Amniotic stem cell (primary cell): ENCODE data around the gene MRPS27.

Experiments
- DNase-seq: peaks from one replicate; lab custom pipeline; 2025; lab: John Stamatoyannopoulos, UW

MRPS27 gene

DNA sequence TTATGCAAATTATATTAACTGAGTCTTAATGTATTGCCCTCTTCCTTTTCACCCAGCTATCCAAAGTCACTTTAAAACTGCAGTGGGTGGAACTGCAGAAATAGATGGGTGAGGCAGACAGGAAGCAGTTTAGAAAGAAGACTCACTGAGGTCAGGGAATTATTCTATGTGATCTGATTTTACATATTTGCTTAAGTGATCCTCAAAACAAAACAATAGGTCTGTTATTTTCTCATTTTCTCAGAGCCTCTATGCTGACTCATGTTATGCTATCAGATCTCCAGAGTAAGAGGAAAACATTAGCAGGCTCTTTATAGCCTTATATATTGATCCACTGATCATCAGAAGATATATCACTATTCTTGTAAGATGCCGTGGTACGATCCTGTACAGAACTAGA, 63.5 kb downstream of the MRPS27 start:
- DNase-seq: no peak

DNA sequence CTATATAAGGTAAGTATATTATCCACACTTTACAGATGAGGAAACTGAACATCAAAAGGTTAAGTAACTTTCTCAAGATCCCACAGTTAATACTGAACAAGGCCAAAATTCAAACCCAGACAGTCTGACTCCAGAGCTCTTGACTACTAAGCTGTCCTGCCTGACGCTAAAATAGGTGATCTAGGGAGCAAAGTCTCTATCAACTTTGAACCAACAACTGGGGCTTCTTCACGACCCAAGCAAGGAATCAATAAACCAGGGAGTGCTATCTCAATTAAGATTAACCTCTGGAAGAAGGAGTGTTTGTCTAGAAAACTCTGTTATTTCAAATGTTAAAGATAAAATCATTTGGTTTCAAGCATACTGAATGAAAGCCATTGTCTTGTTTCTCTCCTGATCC, 64.4 kb downstream of the MRPS27 start:
- no peak for DNase-seq

DNA sequence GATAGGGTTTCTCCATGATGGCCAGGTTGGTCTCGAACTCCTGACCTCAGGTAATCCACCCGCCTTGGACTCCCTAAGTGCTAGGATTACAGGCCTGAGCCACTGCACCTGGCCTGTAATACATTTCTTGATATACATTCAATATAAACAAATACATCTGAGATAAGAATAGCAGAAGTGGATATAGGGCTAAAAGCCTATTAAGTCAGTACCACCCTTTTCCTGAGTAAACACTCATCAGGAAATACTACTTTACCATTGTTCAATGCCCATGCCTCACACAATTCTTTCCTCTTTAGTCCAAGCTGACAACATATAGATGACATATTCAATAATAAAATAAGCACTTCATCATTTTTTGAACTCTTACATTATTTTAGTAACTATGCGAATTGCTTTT, 64.8 kb downstream of the MRPS27 start:
- no peak for DNase-seq

DNA sequence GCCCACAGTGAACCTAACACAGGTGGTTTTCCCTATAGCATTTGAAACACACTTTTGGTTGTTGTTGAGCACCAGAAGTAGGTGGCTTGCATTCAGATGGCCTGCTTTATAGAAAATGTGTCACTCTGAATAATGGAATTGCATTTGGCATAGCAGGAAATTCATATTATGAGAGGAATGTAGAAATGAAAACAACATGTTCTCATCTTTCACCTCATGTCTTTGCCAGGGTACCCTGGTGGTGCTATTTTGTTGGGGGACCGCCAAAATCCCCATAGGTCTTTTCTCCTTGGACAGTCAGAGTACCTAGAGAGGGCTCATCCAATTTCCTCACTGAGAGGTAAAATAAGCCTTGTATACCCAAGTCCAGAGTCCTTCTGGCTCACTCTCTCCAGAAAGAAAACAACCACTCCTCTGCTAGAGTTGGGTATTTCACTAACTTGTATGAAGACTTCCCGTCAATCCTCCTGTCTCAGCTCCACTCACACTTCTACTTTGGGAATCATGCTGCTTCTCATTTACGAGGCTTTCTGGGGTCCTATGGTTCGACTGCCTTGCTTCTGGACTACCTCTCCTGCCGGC, 67.4 kb downstream of the MRPS27 start:
- no peak for DNase-seq

DNA sequence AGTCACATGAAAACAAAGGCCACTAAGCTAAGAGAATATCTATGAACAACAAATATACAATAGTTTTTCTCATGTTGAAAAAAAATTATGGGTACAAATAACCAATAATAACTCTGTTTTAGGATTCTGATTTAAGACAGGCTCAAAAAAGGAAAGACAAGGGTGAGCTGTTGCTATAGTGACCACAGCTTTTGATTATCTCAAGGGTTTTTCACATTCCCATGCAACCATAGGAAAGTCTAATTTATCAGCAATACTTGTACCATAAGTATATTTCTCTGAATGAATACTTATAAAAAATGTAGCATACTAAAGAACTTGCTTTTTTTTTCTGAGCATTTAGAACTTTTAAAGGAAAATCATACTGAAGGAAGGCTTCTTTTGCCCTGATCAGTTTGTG, 68.0 kb downstream of the MRPS27 start:
- DNase-seq: no peak

DNA sequence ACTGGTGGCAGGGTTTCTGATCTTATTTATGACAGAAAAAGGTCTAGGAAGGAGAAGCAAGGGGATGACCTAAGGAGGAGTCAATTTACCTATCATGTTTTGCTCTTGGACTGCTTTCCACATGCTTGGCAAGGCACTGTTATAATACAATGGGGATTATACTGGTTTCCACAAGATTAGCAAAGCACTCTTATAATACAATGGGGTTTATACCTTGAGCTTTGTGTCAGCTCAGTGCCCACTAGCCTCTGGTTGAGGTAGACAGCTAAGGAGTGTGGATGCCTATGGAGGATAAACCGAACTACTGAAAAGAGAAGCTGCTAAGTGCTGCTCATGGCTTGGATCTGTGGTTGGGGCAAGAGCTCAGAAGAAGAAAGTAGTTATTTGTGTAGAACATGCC, 68.7 kb downstream of the MRPS27 start:
- no peak for DNase-seq

DNA sequence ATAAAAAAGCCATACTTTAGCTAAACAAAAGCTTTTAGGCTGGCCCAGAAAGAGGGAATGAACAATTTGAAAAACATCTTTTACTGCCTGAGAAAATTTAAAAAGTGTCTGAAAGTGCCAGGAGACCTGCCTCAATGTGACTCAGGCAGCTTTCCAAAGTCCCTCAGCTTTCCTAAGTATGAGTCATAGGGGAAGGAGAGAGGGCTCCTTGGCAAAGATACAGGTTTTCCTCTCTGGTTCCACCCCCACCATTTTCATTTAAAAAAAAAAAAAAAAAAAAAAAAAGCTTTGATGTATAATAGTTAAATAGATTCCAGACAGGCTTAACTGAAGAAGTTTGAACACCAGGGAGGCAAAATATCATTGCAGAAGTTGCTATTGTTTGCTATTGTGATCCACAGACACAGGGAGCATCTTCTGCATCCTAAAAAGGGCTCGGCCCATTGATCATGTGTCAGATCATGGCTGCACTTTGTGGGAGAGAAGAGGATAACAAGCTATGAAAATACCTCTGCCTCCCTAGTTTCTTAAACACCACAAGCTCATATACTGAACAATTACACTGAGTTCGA, 71.5 kb downstream of the MRPS27 start:
- DNase-seq: peak; percentile 62

DNA sequence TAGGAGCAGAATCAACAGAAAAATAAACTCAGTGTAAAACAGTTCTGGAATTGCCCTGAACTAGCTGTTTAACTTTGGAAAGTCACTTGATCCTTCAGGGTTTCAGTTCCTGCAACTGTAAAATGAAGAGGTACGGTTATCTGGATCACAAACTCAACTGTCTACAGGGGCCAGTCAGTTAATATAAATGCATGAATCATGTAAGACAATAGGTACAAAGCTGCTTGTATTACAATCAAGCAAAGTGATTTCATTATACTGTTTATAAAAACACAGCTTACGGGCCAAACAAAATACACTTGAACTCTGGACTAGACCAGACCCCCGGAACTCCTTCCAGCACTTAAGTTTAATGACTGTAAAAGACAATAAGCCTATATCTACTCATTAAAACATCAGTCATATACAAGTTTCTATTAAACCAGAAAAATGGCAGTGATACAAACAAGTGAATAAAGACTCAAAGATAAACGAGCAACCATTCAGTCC, 73.0 kb downstream of the MRPS27 start:
- DNase-seq: no peak

DNA sequence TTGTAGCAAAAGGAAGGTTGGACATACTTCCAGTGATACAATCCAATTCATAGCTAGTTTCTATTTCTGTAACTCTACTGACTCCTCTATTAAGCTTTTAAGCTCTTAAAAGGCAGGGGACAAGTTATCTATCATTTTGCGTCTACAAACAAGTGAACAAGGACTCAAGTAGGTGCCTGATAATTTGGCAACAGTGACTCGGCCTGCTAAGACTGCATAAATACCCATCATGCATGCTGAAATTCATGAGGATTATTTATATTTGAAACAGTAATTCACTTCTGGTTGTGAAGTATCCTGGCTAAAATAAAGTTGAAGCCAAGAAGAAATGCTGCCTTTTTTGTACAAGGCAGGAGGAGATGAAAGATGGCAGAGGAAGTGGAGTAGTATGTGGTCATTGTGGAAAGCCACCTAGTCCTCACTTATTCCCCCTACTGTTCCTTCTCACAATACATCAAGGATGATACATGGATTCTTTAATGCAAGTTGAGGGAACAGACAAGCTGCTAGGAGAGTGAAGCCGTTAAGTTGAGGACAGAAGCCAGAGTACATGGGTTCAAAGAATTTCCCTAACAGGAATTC, 74.0 kb downstream of the MRPS27 start:
- no peak for DNase-seq

DNA sequence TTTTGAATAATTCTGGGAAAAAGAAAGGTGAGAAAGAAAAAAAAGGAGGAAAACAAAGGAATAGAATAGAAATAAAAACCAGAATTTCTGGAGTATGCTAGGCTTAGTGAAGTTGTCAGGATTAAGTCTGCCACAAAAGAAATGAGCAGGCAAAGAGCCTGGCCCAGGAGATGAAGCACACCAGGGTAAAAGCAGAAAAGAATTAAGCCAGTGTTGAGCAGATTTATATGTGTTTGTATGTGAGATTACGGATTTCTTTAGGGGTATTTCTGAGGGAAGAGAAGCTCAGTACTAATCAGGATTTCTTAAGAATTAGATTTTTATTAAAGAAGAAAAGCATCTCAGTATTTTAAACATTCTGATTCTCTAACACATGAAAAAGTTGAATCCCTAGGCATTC, 74.5 kb downstream of the MRPS27 start:
- DNase-seq: no peak

DNA sequence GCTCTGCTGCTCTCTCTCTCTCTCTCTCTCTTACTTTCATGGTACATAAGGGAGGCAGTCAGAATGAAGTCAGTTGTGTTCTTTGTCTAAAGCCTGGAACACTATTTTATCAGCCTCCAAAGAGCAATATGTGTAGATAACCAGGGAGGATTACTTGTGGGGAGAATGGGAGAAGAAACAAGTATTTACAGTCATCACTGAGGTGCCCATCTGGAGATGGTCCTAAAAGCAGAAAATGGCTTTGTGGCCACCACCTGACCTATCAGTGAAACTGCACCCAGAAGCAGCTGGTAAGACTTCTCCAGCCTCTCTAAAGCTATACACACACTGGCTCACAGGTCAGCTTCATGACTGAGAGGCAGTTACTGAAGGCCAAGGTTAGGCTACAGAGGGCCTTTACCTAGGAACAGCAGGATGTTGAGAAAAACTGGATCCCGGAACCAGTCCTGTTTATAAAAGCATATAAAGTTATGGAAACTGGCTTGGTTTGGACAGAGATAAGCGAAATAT, 75.1 kb downstream of the MRPS27 start:
- no peak for DNase-seq

DNA sequence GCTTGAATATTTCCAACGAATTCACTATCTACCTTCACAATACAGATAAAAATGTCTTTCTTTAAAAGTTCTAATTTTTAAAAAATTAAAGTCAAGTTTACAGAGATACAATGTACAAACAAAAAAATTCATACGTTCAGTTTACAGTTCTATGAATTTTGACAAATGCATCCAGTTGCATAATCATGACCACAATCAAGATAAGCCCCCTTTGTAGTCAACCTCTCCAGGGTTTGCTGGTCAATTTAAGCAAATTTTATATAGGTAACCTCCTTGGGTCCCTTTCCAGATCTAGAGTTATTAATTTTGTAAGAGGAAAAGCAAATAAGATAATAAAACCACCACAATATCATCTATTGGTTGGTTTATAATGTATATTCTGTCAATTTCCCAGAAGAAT, 76.3 kb downstream of the MRPS27 start:
- DNase-seq: no peak

DNA sequence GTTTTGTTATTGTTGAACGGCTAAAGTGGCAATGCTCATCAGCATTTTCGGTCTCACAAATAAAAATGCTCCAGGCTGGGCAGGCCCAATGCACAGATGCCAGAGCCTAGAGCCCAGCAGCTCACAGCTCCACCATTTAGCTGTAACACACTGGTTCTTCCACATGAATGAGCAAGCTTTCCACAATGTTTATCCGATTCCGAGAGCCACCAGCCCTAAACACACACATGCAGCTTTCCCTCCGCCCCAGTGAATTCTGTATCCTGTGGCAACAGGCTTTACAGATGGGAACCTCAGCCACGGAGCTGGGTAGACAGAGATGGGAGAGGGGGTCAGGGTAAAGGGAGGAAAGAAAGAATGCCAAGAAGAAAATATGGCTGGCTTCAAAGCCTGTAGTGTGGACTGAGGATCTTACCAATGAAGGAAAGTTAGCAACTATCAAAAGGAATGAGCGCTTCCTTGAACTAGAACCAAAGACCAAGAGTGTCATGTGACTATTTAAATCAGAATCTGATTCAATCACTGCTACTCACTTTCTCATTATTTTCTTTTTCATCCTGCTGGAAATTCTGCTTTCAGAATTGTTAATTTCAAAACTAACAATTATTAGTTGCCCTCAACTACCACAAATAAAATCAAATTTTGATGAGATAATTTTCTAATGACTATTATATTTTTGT, 77.1 kb downstream of the MRPS27 start:
- DNase-seq: no peak

DNA sequence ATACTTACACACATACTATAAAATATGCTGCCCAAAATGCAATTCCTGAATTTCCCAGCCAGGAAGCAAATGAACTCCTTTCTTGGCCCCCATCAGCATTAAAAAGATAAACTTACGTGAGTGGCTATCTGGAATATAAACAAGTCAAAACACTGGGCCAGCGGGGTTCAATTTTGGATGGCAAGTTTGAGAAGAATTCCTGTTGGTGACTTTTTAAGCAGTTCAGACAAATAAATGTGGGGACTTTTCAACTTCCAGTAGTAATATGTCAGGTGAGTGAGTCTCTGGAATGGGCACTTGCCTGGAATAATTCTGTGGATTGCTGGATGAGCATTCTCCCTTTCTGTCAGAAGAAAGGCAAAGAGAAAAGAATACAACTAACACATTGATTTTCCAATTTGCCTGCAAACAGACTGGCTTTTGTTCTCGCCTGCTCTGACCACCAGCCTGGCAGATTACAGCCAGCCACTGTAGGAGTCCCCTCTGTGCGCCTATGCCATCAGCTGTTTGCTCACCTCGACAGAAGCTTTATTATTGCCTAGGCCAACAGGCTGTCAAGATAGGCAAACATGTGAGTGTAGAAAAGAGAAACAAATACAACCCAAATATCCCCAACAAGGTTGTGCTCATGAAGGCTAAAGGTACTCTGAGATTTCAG, 78.6 kb downstream of the MRPS27 start:
- DNase-seq: no peak

DNA sequence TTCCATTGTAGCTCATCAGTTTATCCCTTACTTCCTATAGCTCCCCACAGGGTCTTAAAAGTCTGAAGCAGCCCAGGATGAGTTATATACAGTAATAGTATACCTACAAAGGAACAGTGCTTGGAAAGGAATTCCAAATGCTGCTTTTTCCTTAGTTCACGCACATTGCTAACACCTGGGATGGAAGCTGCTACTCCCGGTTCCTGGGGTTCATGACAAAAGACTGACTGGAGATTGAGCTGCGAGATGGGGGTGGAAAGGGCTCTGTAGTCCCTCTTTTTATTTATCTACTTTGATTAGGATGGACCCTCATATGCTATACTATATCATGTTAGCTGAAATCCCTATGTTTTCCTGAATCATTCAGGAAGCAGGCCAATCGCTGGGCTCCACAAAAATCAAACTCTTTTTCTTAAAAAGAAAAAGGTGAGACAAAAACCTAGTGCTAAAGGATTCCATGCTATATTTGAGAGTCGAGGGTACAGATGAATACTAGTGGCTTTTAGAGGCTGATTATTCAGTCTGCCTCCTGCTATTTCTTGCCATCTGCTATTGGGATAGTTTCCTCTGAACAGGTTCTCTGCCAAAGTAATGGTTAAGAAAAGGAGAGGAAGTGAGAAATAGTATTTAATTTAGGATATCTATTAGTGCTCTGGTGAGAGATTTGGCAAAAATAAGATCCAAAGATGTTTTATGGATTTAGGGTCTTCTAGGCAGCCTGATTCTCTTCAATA, 81.2 kb downstream of the MRPS27 start:
- DNase-seq: no peak

DNA sequence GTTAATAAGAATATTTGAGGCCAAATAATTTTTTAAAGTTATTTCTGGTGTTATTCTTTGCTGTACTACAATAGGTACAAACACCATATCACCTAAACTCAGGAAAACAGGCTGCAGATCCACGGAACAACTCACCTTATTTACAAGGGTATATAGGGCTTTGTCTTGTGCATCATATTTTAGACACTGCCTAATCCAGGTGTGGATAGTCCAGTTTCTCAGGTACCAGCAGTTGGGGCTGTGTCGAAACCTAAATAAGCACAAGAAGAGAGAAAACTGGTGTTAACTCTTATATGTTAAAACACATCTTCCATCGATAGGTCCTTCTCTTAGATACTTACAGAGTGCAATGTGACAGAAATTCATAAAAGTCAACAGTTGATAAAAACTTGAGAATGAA, 82.2 kb downstream of the MRPS27 start:
- DNase-seq: no peak

DNA sequence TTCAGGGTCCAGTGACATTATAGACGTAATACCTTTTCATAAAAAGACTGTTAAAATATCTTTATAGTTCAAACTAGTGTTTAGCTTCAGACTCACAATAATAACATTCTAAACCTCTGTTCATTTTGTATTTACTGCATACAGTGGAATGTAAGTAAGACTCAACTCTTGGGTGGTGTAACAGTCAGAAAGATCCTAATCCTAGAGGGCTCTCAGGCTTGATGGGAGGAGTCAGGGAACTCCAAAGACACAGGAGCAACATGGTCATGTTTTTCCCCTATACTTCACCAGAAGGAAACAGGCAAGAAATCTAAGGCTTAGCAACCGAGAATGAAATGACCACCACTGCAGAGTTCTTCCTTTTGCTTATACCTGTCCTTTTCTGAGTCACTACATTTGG, 82.6 kb downstream of the MRPS27 start:
- DNase-seq: no peak

DNA sequence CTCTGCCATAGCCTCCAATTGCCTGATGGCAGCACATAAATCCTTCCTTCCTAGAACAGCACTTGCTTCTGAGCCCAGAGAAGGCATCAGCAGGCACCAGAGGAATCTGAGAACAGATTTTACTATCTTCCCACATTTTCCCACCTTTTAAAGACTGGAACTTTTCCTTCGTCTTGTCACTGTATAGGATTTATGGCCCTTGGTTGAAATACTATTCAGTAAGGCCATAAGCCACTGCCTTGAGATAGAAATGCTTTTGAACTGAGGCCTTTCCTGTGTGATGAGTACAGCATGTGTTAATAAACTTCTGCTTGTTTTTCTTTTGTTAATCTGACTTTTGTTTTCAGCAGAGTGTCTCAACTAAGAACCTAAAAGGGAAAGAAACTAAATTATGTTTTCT, 84.3 kb downstream of the MRPS27 start:
- no peak for DNase-seq

DNA sequence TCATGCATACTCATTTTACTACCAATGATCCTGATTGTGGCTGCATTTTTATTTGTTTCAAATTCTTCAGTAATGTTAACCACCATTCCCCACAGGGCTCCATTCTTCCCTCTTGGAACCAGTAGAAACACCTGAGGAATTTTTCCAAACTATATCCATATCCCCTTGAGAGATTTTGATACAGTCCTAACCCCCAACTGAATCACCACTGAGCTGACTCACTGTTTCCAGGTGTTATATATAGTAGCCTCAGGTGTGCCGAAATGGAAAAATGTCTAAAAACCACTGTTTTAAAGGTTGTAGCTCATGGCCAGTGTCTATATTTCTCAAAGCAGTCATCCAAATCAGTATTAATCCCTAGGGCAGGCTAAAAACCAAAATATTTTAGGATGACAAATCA, 85.2 kb downstream of the MRPS27 start:
- no peak for DNase-seq

DNA sequence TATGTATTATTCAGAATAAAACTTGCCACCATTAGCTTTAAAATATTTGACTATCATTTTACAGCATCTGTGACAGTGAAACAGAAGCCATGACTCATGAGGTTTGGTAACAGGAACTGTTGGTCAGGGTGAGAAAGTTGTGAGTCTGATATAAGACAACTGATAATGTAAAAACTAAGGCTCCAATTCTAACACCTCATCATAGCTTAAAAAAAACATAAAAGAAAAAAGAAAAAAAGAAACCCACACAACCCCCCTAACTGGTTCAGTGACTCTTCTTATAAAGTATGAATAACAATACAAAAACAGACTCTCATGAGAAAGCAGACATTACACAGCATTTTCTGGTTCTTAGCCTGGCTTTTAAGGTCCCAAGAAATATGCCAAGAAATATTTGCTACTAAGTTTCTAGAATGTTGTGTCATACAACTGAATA, 85.8 kb downstream of the MRPS27 start:
- no peak for DNase-seq

DNA sequence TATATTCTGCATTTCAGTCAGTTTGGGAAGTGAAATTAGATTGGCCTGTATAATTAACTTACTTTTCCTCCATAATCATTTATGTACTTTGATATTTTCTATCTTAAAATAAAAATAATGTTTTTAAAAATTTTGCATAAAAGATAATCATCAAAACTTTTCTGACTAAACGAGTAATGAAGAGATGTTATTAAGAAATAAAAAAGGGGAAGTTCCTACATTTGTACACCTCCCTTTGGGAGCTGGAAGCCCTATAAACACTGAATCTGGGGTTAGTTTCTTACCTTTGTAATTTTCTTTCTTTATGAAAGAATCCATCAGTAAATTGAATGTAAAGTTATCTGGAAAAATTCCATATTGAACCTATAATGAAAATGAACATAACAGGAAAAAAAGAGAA, 86.2 kb downstream of the MRPS27 start:
- no peak for DNase-seq

DNA sequence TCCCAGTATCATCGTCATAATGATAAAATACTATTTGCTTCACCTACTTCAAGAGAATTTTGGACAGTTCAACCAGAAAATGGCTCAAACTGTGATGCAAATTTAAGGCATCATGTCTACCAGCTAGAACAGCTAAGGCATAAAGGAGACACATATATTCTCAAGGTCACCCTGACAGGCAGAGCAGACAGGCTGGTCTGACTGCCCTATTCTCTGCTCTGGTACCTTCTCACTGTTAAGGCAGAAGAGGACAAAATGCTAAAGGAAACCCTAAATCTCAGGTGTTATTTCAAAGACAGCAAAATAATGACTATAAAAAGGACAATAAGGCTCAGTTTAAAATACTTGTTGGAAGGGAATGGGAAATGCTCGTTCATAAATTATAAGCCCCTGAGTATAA, 87.2 kb downstream of the MRPS27 start:
- DNase-seq: no peak
